Measurements from ENCODE around the gene GNAQ.

GNAQ gene

DNA sequence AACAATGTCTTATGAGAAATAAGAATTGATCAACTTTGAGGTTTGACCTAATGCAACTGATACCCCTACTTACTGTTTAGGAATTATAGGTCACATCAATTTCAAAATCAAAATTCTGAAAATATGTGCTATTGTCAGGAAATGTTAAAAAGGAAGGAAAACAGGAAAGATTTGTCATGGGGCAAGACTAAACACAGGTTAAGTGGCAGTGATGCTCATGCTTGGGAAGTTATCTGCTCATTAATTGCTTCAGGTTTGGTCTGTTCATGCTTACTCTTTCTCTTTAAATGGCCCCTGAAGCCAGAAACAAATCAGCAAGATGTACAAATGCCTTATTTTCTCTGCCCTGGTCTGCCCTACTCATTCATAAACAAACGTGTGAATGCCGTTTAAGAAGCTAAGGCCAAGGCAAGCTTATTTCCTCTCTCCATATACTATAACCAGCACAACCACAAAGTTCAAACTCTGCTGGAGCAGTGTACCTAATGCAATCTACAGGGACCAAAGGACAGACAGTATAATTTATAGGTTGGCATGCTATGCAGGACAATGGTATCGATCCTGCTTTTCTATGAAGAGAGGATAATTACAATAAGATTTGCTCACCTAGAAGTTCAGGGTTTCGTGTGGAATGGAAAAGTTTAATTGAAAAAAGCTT is 177.2 kb downstream of the GNAQ start:
- DNase-seq (ENCODE audit: low read depth in 2 of 2) = no peak
- H3K4me3 ChIP-seq (replicated peaks in 1 of 2; ENCODE audit: low read depth in 2 of 2, low read length in 2 of 2) = no peak overlapping the region
- TF ChIP-seq, protein P1, sequence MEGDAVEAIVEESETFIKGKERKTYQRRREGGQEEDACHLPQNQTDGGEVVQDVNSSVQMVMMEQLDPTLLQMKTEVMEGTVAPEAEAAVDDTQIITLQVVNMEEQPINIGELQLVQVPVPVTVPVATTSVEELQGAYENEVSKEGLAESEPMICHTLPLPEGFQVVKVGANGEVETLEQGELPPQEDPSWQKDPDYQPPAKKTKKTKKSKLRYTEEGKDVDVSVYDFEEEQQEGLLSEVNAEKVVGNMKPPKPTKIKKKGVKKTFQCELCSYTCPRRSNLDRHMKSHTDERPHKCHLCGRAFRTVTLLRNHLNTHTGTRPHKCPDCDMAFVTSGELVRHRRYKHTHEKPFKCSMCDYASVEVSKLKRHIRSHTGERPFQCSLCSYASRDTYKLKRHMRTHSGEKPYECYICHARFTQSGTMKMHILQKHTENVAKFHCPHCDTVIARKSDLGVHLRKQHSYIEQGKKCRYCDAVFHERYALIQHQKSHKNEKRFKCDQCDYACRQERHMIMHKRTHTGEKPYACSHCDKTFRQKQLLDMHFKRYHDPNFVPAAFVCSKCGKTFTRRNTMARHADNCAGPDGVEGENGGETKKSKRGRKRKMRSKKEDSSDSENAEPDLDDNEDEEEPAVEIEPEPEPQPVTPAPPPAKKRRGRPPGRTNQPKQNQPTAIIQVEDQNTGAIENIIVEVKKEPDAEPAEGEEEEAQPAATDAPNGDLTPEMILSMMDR (IDR thresholded peaks at IDR 0.05; ENCODE audit: low read depth, low read length) = no peak

DNA sequence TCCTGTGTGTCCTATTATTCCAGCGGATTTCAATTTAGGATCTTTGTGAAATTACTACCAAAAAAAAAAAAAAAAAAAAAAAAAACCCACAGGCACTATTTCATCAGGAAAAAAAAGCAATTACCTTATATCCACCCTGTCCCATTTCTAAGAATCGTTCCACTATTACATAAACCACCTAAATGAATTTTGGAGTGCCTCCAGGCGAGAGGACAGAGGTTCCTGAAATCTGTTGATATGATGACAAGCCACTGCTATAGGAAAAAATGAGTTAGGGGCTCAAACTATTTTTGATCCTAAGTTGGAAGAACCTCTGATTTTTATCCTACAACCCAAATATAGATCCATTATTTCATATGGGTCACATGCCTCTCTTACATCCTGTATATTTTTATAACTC is 177.9 kb downstream of the GNAQ start:
- TF ChIP-seq, protein P1 (IDR thresholded peaks at IDR 0.05; ENCODE audit: low read depth, low read length) = no peak
- DNase-seq (ENCODE audit: low read depth in 2 of 2) = no peak
- H3K4me3 ChIP-seq (replicated peaks in 1 of 2; ENCODE audit: low read depth in 2 of 2, low read length in 2 of 2) = no peak overlapping the region

- no peak for DNase-seq (ENCODE audit: low read depth in 2 of 2)
- TF ChIP-seq, protein P1 (IDR thresholded peaks at IDR 0.05; ENCODE audit: low read depth, low read length) = no peak
- H3K4me3 ChIP-seq (replicated peaks in 1 of 2; ENCODE audit: low read depth in 2 of 2, low read length in 2 of 2) = no peak overlapping the region
These were observed 179.6 kb downstream of the GNAQ start for GRCh38 chr9:77851882-77852595.

GRCh38 chr9:77848897-77849296 is 182.7 kb downstream of the GNAQ start:
- TF ChIP-seq, protein P1 (IDR thresholded peaks at IDR 0.05; ENCODE audit: low read depth, low read length) = no peak
- peak; percentile 89 to 92 for DNase-seq (ENCODE audit: low read depth in 2 of 2)
- H3K4me3 ChIP-seq (replicated peaks in 1 of 2; ENCODE audit: low read depth in 2 of 2, low read length in 2 of 2) = no peak overlapping the region

GRCh38 chr9:77848404-77848803 is 183.2 kb downstream of the GNAQ start:
- TF ChIP-seq, protein P1 (IDR thresholded peaks at IDR 0.05; ENCODE audit: low read depth, low read length) = no peak
- no peak overlapping the region for H3K4me3 ChIP-seq (replicated peaks in 1 of 2; ENCODE audit: low read depth in 2 of 2, low read length in 2 of 2)
- no peak for DNase-seq (ENCODE audit: low read depth in 2 of 2)

- TF ChIP-seq, protein P1 (IDR thresholded peaks at IDR 0.05; ENCODE audit: low read depth, low read length) = no peak
- no peak overlapping the region for H3K4me3 ChIP-seq (replicated peaks in 1 of 2; ENCODE audit: low read depth in 2 of 2, low read length in 2 of 2)
- DNase-seq (ENCODE audit: low read depth in 2 of 2) = no peak
These were observed 184.0 kb downstream of the GNAQ start for GRCh38 chr9:77847626-77848025.
